ENCODE data around the gene DNM2. TPM values are rescaled to one million over a fixed set of nuclear protein-coding genes. Genes with fewer than 3 reads are reported as not detected.
"Not testable (repeated sequence)": the region's sequence is repeated elsewhere in the genome, so short reads cannot be mapped to it uniquely, and the experiment has no call there.

Gene DNM2
- total and polyA plus RNA-seq, 3 donors from 2014 or later, result 166 to 274 (median 226) TPM

DNA sequence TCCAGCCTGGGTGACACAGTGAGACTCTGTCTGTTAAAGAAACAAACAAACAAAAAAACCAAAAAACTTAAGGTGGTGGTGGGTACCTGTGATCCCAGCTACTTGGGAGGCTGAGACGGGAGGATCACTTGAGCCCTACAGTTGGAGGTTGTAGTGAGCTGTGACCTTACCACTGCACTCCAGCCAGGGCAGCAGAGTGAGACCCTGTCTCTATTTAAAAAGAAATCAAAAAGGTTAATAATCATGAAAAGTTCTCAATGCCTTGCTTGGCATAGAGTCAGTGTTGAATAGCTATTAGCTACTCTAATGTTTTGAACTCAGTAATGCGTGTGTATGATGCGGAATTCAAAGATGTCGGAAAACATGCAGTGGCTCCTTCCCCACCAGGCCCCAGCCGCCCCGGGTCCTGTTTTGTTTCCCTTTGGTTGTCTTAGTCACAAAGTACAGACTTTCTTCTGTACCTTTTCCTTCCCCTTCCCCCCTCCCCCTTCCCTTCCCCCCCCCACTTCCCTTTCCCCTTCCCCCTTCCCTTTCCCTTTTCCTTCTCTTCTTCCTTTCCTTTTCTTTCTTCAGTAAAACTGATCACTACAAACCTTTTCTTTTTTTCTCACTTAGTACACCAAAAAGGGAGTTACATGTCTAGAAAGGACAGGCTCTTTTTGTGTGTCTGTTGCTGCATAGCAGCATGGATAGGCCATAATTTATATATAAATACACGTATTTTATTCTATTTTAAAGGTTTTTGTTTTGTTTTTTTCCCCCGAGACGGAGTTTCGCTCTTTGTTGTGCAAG is 35.2 kb downstream of the DNM2 start:
- H3K4me3 ChIP-seq, result no peak overlapping the region
- H3K27ac ChIP-seq, result peak overlapping the region in 1 of 2 donors; percentile 70
- no peak for DNase-seq
- peaks cover 28% of the 10 kb centered on the region for H3K4me1 ChIP-seq
- no peaks in the 10 kb centered on the region for H3K27me3 ChIP-seq
- no peaks in the 10 kb centered on the region for H3K9me3 ChIP-seq
- no peaks in the 10 kb centered on the region for H3K36me3 ChIP-seq (ENCODE audit: low read depth, missing control alignments)
- 87 to 94% methylated on average over 10 of the region's 10 CpGs for WGBS, 2 donors
- intact Hi-C loops (cut with DNase I; ENCODE audit: low total_unique reads), result no loop called here
- TF ChIP-seq POLR2A (IDR thresholded peaks at IDR 0.05), result no peak
- TF ChIP-seq, protein P1, sequence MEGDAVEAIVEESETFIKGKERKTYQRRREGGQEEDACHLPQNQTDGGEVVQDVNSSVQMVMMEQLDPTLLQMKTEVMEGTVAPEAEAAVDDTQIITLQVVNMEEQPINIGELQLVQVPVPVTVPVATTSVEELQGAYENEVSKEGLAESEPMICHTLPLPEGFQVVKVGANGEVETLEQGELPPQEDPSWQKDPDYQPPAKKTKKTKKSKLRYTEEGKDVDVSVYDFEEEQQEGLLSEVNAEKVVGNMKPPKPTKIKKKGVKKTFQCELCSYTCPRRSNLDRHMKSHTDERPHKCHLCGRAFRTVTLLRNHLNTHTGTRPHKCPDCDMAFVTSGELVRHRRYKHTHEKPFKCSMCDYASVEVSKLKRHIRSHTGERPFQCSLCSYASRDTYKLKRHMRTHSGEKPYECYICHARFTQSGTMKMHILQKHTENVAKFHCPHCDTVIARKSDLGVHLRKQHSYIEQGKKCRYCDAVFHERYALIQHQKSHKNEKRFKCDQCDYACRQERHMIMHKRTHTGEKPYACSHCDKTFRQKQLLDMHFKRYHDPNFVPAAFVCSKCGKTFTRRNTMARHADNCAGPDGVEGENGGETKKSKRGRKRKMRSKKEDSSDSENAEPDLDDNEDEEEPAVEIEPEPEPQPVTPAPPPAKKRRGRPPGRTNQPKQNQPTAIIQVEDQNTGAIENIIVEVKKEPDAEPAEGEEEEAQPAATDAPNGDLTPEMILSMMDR (IDR thresholded peaks at IDR 0.05), result no peak

DNA sequence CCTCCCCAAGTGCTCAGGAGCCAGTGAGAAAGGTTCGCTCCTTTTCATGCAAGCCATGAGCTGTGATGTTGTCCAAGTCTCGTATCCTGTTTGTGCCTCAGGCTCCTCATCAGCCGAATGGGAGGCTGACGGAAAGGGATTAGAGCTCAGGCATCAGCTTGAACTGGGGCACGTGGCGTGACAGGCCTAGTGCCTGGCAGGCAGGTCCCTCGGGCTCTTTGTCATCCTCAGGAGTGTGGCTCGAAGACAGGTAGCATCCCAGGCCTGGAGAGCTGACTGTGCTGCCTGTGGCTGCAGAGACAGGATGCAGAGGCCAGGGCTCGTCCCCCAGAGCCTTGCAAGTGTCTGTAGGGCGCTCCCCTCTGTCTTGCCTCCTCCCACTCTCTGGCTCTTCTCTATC is 38.5 kb downstream of the DNM2 start:
- intact Hi-C loops (cut with DNase I; ENCODE audit: low total_unique reads), result no loop called here
- no peak overlapping the region for H3K27ac ChIP-seq
- no peak for DNase-seq
- no peak overlapping the region for H3K4me3 ChIP-seq
- WGBS, 2 donors, result 81 to 82% methylated on average over 10 of the region's 10 CpGs
- no peaks in the 10 kb centered on the region for H3K9me3 ChIP-seq
- H3K36me3 ChIP-seq (ENCODE audit: low read depth, missing control alignments), result no peaks in the 10 kb centered on the region
- TF ChIP-seq, protein P1 (IDR thresholded peaks at IDR 0.05), result no peak
- TF ChIP-seq POLR2A (IDR thresholded peaks at IDR 0.05), result no peak
- H3K27me3 ChIP-seq, result no peaks in the 10 kb centered on the region
- H3K4me1 ChIP-seq, result peaks cover 17% of the 10 kb centered on the region

DNA sequence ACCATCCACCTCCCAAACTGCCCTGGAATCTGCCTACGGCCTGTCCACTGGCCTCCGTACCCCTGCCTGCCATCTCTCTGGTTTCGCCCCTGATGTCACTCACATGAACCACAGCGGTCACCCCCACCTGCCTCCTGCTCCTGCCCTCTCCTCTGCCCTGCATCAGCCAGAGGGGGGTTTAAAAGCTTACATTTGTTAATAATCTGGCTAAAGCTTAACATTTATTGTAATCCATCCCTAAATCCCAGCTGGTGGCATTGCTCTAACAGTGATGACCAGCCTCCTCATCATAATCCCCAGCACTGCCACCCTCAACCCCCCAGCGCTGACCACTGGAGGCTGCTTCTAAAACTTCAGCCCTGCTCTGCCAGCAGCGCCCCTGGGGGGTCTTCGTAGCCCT is 38.9 kb downstream of the DNM2 start:
- DNase-seq, result no peak
- H3K9me3 ChIP-seq, result no peaks in the 10 kb centered on the region
- TF ChIP-seq POLR2A (IDR thresholded peaks at IDR 0.05), result no peak
- WGBS, 2 donors, result 92 to 93% methylated on average over 7 of the region's 7 CpGs
- no peaks in the 10 kb centered on the region for H3K36me3 ChIP-seq (ENCODE audit: low read depth, missing control alignments)
- H3K27me3 ChIP-seq, result no peaks in the 10 kb centered on the region
- peaks cover 12% of the 10 kb centered on the region for H3K4me1 ChIP-seq
- H3K4me3 ChIP-seq, result no peak overlapping the region
- intact Hi-C loops (cut with DNase I; ENCODE audit: low total_unique reads), result no loop called here
- no peak overlapping the region for H3K27ac ChIP-seq

DNA sequence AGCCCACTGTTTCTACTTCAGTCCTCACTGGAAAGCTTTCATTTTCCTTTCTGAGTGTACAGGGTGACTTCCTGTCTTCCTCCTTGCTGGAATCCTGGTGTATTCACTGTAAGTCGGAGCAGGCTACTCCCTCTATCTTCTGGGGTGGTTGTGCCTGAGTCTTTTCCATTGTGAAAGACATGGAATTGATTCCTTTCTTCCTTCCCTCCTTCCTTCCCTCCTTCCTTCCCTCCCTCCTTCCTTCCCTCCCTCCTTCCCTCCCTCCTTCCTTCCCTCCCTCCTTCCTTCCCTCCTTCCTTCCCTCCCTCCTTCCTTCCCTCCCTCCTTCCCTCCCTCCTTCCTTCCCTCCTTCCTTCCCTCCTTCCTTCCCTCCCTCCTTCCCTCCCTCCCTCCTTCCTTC is 40.2 kb downstream of the DNM2 start:
- WGBS, 2 donors, result 73 to 74% methylated on average over 1 of the region's 1 CpG
- H3K27ac ChIP-seq; H3K9me3 ChIP-seq; H3K36me3 ChIP-seq (ENCODE audit: low read depth, missing control alignments); intact Hi-C loops (cut with DNase I; ENCODE audit: low total_unique reads); H3K4me3 ChIP-seq; DNase-seq; H3K27me3 ChIP-seq: not testable (repeated sequence)
- peaks cover 15% of the 10 kb centered on the region for H3K4me1 ChIP-seq

DNA sequence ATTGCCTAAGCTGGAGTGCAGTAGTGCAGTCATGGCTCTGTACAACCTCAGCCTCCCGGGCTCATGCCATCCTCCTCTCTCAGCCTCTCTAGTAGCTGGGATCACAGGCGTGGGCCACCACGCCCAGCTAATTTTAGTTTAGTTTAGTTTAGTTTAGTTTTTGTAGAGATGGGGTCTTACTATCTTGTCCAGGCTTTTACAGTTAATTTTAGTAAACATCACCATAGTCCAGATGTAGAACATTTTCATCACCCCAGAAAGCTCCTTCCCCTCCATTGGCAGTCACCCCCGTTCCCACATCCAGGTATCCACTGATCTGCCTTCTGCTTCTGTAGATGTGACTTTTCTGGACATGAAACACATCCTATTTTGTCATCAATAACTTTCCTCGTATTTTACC is 41.1 kb downstream of the DNM2 start:
- 84 to 87% methylated on average over 5 of the region's 5 CpGs for WGBS, 2 donors
- DNase-seq, result no peak
- H3K36me3 ChIP-seq (ENCODE audit: low read depth, missing control alignments), result no peaks in the 10 kb centered on the region
- TF ChIP-seq, protein P1 (IDR thresholded peaks at IDR 0.05), result no peak
- no peak for TF ChIP-seq POLR2A (IDR thresholded peaks at IDR 0.05)
- no peaks in the 10 kb centered on the region for H3K27me3 ChIP-seq
- H3K27ac ChIP-seq, result no peak overlapping the region
- no peaks in the 10 kb centered on the region for H3K9me3 ChIP-seq
- intact Hi-C loops (cut with DNase I; ENCODE audit: low total_unique reads), result no loop called here
- peaks cover 10% of the 10 kb centered on the region for H3K4me1 ChIP-seq
- H3K4me3 ChIP-seq, result no peak overlapping the region

Measured in testis (tissue), 3 donors.